ENCODE data around the gene PFDN2.

Gene PFDN2

GRCh38 chr1:161162806-161163205 lies 45.0 kb upstream of the PFDN2 start:
- DNase-seq (ENCODE audit: extremely low spot score), result no peak
- CTCF ChIA-PET, result interaction anchor here (1.3 to 1.8 kb wide), 2 partner anchors 29 to 45 kb away, joined by 3 to 5 read pairs; no protein-coding TSS in a partner anchor
- POLR2A ChIA-PET, result no interaction called here
- no peak for TF ChIP-seq CTCF (IDR thresholded peaks at IDR 0.05; ENCODE audit: control extremely low read depth, extremely low read depth, low read depth, missing control alignments)

- ChIA-PET CTCF (interaction anchor here (1.3 to 1.8 kb wide), 2 partner anchors 30 to 46 kb away, joined by 3 to 5 read pairs; no protein-coding TSS in a partner anchor), POLR2A (no interaction called here)
- no peak for DNase-seq (ENCODE audit: extremely low spot score)
- no peak for TF ChIP-seq CTCF (IDR thresholded peaks at IDR 0.05; ENCODE audit: control extremely low read depth, extremely low read depth, low read depth, missing control alignments)
Observed at GRCh38 chr1:161162052-161162451, 44.2 kb upstream of the PFDN2 start.

GRCh38 chr1:161161652-161162051 lies 43.8 kb upstream of the PFDN2 start:
- POLR2A ChIA-PET, result interaction anchor here (0.7 kb wide), 1 partner anchor 101 kb away, joined by 4 read pairs; no protein-coding TSS in a partner anchor

GRCh38 chr1:161160671-161161145 lies 42.9 kb upstream of the PFDN2 start:
- ChIA-PET POLR2A (interaction anchor here (0.6 kb wide), 1 partner anchor 28 kb away, joined by 12 read pairs; the partner anchor contains the start of gene DEDD), CTCF (no interaction called here)
- no peak for DNase-seq (ENCODE audit: extremely low spot score)
- TF ChIP-seq CTCF (IDR thresholded peaks at IDR 0.05; ENCODE audit: control extremely low read depth, extremely low read depth, low read depth, missing control alignments), result no peak

More at GRCh38 chr1:161161652-161162051, 43.8 kb upstream of the PFDN2 start:
- no peak for DNase-seq (ENCODE audit: extremely low spot score)
- CTCF ChIA-PET, result interaction anchor here (1.3 to 1.8 kb wide), 2 partner anchors 31 to 47 kb away, joined by 3 to 5 read pairs; no protein-coding TSS in a partner anchor
- no peak for TF ChIP-seq CTCF (IDR thresholded peaks at IDR 0.05; ENCODE audit: control extremely low read depth, extremely low read depth, low read depth, missing control alignments)

GRCh38 chr1:161159913-161160243 lies 42.0 kb upstream of the PFDN2 start:
- no peak for TF ChIP-seq CTCF (IDR thresholded peaks at IDR 0.05; ENCODE audit: control extremely low read depth, extremely low read depth, low read depth, missing control alignments)
- ChIA-PET CTCF (no interaction called here), POLR2A (interaction anchor here (1.4 kb wide), 1 partner anchor 27 kb away, joined by 4 read pairs; the partner anchor contains the start of gene DEDD)
- no peak for DNase-seq (ENCODE audit: extremely low spot score)

- CTCF ChIA-PET, result interaction anchor here (1.2 to 1.5 kb wide), 2 partner anchors 32 to 162 kb away, joined by 4 read pairs; no protein-coding TSS in a partner anchor
- TF ChIP-seq CTCF (IDR thresholded peaks at IDR 0.05; ENCODE audit: control extremely low read depth, extremely low read depth, low read depth, missing control alignments), result no peak
- POLR2A ChIA-PET, result interaction anchor here (1.4 kb wide), 1 partner anchor 27 kb away, joined by 4 read pairs; the partner anchor contains the start of gene DEDD
- peak; percentile 96 for DNase-seq (ENCODE audit: extremely low spot score)
Observed at GRCh38 chr1:161159087-161159912, 41.5 kb upstream of the PFDN2 start, which contains the start of gene USP21. TSS of gene USP21 (plus strand) at chr1:161159500. CDS start at chr1:161160641, 1,141 bp downstream.
